Ectodermal cell (in vitro differentiated cells): ENCODE results near the gene SNAPC1.
"Not testable (repeated sequence)": the region's sequence is repeated elsewhere in the genome, so short reads cannot be mapped to it uniquely, and the experiment has no call there.

Experiments used
- H3K27ac ChIP-seq: 2 replicates; pipeline ENCODE4 v1.7.0; 2013; ENCODE audit warnings: mild to moderate bottlenecking, low read depth, low read length; ENCODE audit not compliant: insufficient read depth, poor library complexity, severe bottlenecking
- H3K27me3 ChIP-seq: 2 replicates; pipeline ENCODE4 v1.7.0; 2013; ENCODE audit warnings: mild to moderate bottlenecking, low read length; ENCODE audit not compliant: insufficient read depth, control insufficient read depth, poor library complexity, severe bottlenecking
- H3K36me3 ChIP-seq: one replicate; pipeline ENCODE4 v1.7.0; 2013; ENCODE audit warnings: low read length; ENCODE audit not compliant: control insufficient read depth, insufficient read depth
- H3K4me1 ChIP-seq: one replicate; pipeline ENCODE4 v1.7.0; 2013; ENCODE audit warnings: low read length; ENCODE audit not compliant: control insufficient read depth, insufficient read depth
- H3K4me3 ChIP-seq: 2 replicates; pipeline ENCODE4 v1.7.0; 2013; ENCODE audit warnings: low read depth, low read length, control low read depth; ENCODE audit not compliant: insufficient read depth
- H3K9me3 ChIP-seq: 2 replicates; pipeline ENCODE4 v1.7.0; 2013; ENCODE audit warnings: mild to moderate bottlenecking, low read length, moderate library complexity; ENCODE audit not compliant: control insufficient read depth
- WGBS, 2 experiments: methylation state at CpG; one replicate each; pipeline ENCODE4 v1.1.7; 2013; ENCODE audit warnings: missing lambda C conversion rate in 2 of 2; 5-methylcytosine and 5-hydroxymethylcytosine counted together

Gene SNAPC1

GRCh38 chr14:61726778-61727658, 35.2 kb upstream of the SNAPC1 start:
- Histone ChIP-seq H3K27me3 (no peaks in the 10 kb centered on the region), H3K4me3 (no peak overlapping the region), H3K4me1 (no peaks in the 10 kb centered on the region), H3K27ac (no peak overlapping the region), H3K9me3 (no peaks in the 10 kb centered on the region), H3K36me3 (peaks cover 40% of the 10 kb centered on the region)
- 97 to 98% methylated on average over 6 to 7 of the region's 7 CpGs for WGBS, 2 experiments

DNA sequence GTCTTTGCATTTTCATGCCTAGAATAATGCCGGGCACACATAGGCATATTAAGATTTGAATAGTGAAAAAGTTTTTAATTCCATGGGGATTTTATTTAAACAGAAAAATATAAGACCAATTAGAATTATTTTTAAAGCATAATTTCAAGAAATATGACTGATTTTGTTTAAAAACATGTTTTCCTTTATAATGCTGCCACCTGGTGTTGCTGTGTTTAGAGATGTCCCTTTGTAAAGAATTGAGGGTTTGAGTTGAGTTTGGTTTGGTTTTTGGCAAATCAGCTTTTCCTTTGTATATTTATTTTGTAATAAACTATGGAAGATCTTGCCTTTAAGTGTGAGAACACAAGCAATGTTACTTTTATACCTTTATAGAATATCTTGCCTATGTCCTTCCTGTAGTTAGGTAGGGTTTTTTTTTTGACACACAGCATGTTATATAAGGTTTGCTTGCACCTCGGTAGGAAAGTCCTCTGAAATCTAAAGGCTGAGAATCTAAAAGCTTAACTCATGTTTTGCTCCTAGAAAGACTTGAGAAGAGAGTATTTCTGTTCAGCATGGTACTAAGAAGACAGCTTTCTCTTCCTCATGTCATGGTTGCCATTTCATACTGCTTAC, 31.4 kb upstream of the SNAPC1 start:
- Histone ChIP-seq H3K36me3 (peaks cover 48% of the 10 kb centered on the region), H3K4me3 (no peak overlapping the region), H3K9me3 (no peaks in the 10 kb centered on the region), H3K4me1 (no peaks in the 10 kb centered on the region), H3K27ac (no peak overlapping the region), H3K27me3 (no peaks in the 10 kb centered on the region)
- 83 to 97% methylated on average over 1 of the region's 2 CpGs for WGBS, 2 experiments

- Histone ChIP-seq H3K27me3 (no peaks in the 10 kb centered on the region), H3K9me3 (no peaks in the 10 kb centered on the region), H3K27ac (no peak overlapping the region), H3K4me1 (no peaks in the 10 kb centered on the region), H3K36me3 (peaks cover 49% of the 10 kb centered on the region), H3K4me3 (no peak overlapping the region)
- WGBS, 2 experiments: 90 to 100% methylated on average over 1 of the region's 2 CpGs
Measured at GRCh38 chr14:61733972-61734371, 28.2 kb upstream of the SNAPC1 start.

- Histone ChIP-seq H3K9me3 (no peaks in the 10 kb centered on the region), H3K4me3 (no peak overlapping the region), H3K4me1 (no peaks in the 10 kb centered on the region), H3K27me3 (no peaks in the 10 kb centered on the region), H3K36me3 (peaks cover 42% of the 10 kb centered on the region), H3K27ac (no peak overlapping the region)
- WGBS, 2 experiments: 97 to 98% methylated on average over 4 of the region's 4 CpGs
Measured at GRCh38 chr14:61736751-61737150, 25.5 kb upstream of the SNAPC1 start.

DNA sequence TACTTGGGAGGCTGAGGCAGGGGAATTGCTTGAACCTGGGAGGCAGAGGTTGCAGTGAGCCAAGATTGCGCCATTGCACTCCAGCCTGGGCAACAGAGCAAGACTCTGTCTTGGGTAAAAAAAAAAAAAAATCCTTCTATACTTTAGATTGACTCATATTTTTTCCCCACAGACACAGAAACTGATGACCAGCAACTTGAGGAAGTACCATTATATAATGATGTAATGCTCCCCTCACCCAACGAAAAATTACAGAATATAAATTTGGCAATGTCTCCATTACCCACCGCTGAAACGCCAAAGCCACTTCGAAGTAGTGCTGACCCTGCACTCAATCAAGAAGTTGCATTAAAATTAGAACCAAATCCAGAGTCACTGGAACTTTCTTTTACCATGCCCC, 24.3 kb upstream of the SNAPC1 start:
- Histone ChIP-seq H3K36me3 (peaks cover 39% of the 10 kb centered on the region), H3K27ac (no peak overlapping the region), H3K4me3 (no peak overlapping the region), H3K27me3 (no peaks in the 10 kb centered on the region), H3K9me3 (no peaks in the 10 kb centered on the region), H3K4me1 (no peaks in the 10 kb centered on the region)
- WGBS, 2 experiments: 93 to 94% methylated on average over 5 of the region's 5 CpGs

DNA sequence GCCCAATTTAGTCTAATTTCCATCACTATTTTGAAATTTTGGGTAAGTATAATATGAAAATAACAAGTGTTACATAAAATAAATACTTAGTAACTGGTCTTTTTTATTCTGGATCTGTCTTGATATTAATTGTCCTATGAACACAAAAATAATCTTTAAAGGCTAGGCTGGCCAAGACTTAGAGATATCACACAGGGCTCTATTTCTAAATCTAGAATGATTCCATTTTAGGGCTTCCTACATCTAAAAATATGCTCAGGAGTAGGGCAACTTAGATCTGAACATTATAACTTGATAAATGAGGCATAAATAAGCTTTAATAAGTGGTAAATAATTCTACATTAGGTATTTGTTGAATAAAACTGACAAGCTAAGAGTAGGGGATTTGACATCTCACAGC, 23.1 kb upstream of the SNAPC1 start:
- no peaks in the 10 kb centered on the region for H3K27me3 ChIP-seq
- H3K27ac ChIP-seq: no peak overlapping the region
- peaks cover 44% of the 10 kb centered on the region for H3K36me3 ChIP-seq
- no peaks in the 10 kb centered on the region for H3K4me1 ChIP-seq
- H3K4me3 ChIP-seq: no peak overlapping the region
- no peaks in the 10 kb centered on the region for H3K9me3 ChIP-seq

GRCh38 chr14:61742371-61742770, 19.8 kb upstream of the SNAPC1 start:
- Histone ChIP-seq H3K4me1 (no peaks in the 10 kb centered on the region), H3K4me3 (no peak overlapping the region), H3K27ac (no peak overlapping the region), H3K36me3 (peaks cover 38% of the 10 kb centered on the region), H3K9me3 (no peaks in the 10 kb centered on the region), H3K27me3 (no peaks in the 10 kb centered on the region)
- 93 to 95% methylated on average over 6 of the region's 6 CpGs for WGBS, 2 experiments

GRCh38 chr14:61744238-61744637, 18.0 kb upstream of the SNAPC1 start:
- Histone ChIP-seq H3K27me3 (no peaks in the 10 kb centered on the region), H3K4me1 (no peaks in the 10 kb centered on the region), H3K27ac (no peak overlapping the region), H3K36me3 (peaks cover 30% of the 10 kb centered on the region), H3K9me3 (no peaks in the 10 kb centered on the region), H3K4me3 (no peak overlapping the region)
- WGBS, 2 experiments: 94% methylated on average over 4 of the region's 5 CpGs

- not testable (repeated sequence) for H3K4me1 ChIP-seq, H3K27me3 ChIP-seq, H3K4me3 ChIP-seq, H3K27ac ChIP-seq, H3K9me3 ChIP-seq
- WGBS, 2 experiments: 91 to 96% methylated on average over 3 of the region's 3 CpGs
- peaks cover 30% of the 10 kb centered on the region for H3K36me3 ChIP-seq
Measured at GRCh38 chr14:61746346-61746745, 15.9 kb upstream of the SNAPC1 start.

GRCh38 chr14:61746881-61747280, 15.3 kb upstream of the SNAPC1 start:
- no peak overlapping the region for H3K27ac ChIP-seq
- no peaks in the 10 kb centered on the region for H3K27me3 ChIP-seq
- no peaks in the 10 kb centered on the region for H3K9me3 ChIP-seq
- H3K36me3 ChIP-seq: peaks cover 30% of the 10 kb centered on the region
- H3K4me1 ChIP-seq: no peaks in the 10 kb centered on the region
- H3K4me3 ChIP-seq: no peak overlapping the region
